Spinal cord (tissue), 10 donors: Measurements from ENCODE around the gene PHKB. TPM values are rescaled to one million over a fixed set of nuclear protein-coding genes. Genes with fewer than 3 reads are reported as not detected.

Experiments
- DNase-seq, 6 donors: peaks; one replicate each; pipeline versions ENCODE4 v3.0.0 to v3.0.0-alpha.2; 2013 to 2015; ENCODE audit warnings: low spot score in 6 of 6, low read depth in 4 of 6
- H3K27ac ChIP-seq: one replicate; pipeline ENCODE4 v1.5.1; 2013; ENCODE audit warnings: low read depth, low read length, control low read depth
- H3K27me3 ChIP-seq: one replicate; pipeline ENCODE4 v1.6.1; 2013; ENCODE audit warnings: low read length; ENCODE audit not compliant: control insufficient read depth, insufficient read depth
- H3K36me3 ChIP-seq: one replicate; pipeline ENCODE4 v1.6.1; 2013; ENCODE audit warnings: low read length; ENCODE audit not compliant: control insufficient read depth, insufficient read depth
- H3K4me1 ChIP-seq: one replicate; pipeline ENCODE4 v1.6.1; 2013; ENCODE audit warnings: low read length; ENCODE audit not compliant: control insufficient read depth, insufficient read depth
- H3K4me3 ChIP-seq: one replicate; pipeline ENCODE4 v1.5.1; 2013; ENCODE audit warnings: low read depth, low read length, control low read depth
- H3K9me3 ChIP-seq: one replicate; pipeline ENCODE4 v1.6.1; 2013; ENCODE audit warnings: low read length; ENCODE audit not compliant: control insufficient read depth, insufficient read depth
- WGBS: methylation state at CpG from one replicate; pipeline ENCODE4 v1.1.5; 2013; ENCODE audit warnings: missing lambda C conversion rate; ENCODE audit not compliant: insufficient coverage; 5-methylcytosine and 5-hydroxymethylcytosine counted together
- polyA plus RNA-seq, 2 donors: library from polyadenylated mRNA; unstranded; fragments of 120-200 nt; gene quantifications; one replicate each; pipeline ENCODE4 v1.2.1, GENCODE V29; 2013; ENCODE audit not compliant: insufficient read length in 2 of 2
- total RNA-seq, 2 donors: library from RNA; depleted of rRNA in 1 of 2; stranded (reverse); fragments of 120-200 nt in 1 of 2; fragments of >200 nt in 1 of 2; gene quantifications; one replicate each; pipeline versions ENCODE4 v1.2.3 to v1.2.4, GENCODE V29; 2013 to 2014
- donor health status: healthy.

Gene PHKB
- total and polyA plus RNA-seq, 4 donors = 78.5 to 141 (median 85.6) TPM

GRCh38 chr16:47499080-47499699, 38.1 kb downstream of the PHKB start:
- Histone ChIP-seq H3K4me1 (no peaks in the 10 kb centered on the region), H3K27ac (no peak overlapping the region), H3K9me3 (no peaks in the 10 kb centered on the region), H3K4me3 (no peak overlapping the region), H3K36me3 (peaks cover 15% of the 10 kb centered on the region), H3K27me3 (no peaks in the 10 kb centered on the region)
- DNase-seq = no peak
- no CpG with 5 or more reads among the region's 2 CpGs for WGBS

- H3K36me3 ChIP-seq = peaks cover 18% of the 10 kb centered on the region
- H3K27ac ChIP-seq = no peak overlapping the region
- H3K4me1 ChIP-seq = no peaks in the 10 kb centered on the region
- H3K4me3 ChIP-seq = no peak overlapping the region
- H3K9me3 ChIP-seq = no peaks in the 10 kb centered on the region
- DNase-seq = no peak
- H3K27me3 ChIP-seq = no peaks in the 10 kb centered on the region
- 83% methylated on average over 5 of the region's 9 CpGs for WGBS
These were observed 38.7 kb downstream of the PHKB start for GRCh38 chr16:47499700-47500264.

GRCh38 chr16:47503936-47504335, 42.8 kb downstream of the PHKB start:
- Histone ChIP-seq H3K27me3 (no peaks in the 10 kb centered on the region), H3K4me3 (no peak overlapping the region), H3K36me3 (peaks cover 21% of the 10 kb centered on the region), H3K4me1 (no peaks in the 10 kb centered on the region), H3K27ac (no peak overlapping the region), H3K9me3 (no peaks in the 10 kb centered on the region)
- DNase-seq = no peak
- WGBS = no CpG with 5 or more reads among the region's 1 CpG

GRCh38 chr16:47504599-47504998, 43.5 kb downstream of the PHKB start:
- no peaks in the 10 kb centered on the region for H3K9me3 ChIP-seq
- DNase-seq = no peak
- no peak overlapping the region for H3K4me3 ChIP-seq
- WGBS = 97% methylated on average over 6 of the region's 7 CpGs
- peaks cover 19% of the 10 kb centered on the region for H3K36me3 ChIP-seq
- no peaks in the 10 kb centered on the region for H3K27me3 ChIP-seq
- H3K4me1 ChIP-seq = no peaks in the 10 kb centered on the region
- no peak overlapping the region for H3K27ac ChIP-seq

- Histone ChIP-seq H3K36me3 (peaks cover 14% of the 10 kb centered on the region), H3K9me3 (no peaks in the 10 kb centered on the region), H3K4me3 (no peak overlapping the region), H3K4me1 (no peaks in the 10 kb centered on the region), H3K27ac (no peak overlapping the region), H3K27me3 (no peaks in the 10 kb centered on the region)
- WGBS = no CpG with 5 or more reads among the region's 2 CpGs
- no peak for DNase-seq
These were observed 45.7 kb downstream of the PHKB start for GRCh38 chr16:47506800-47507199.

- H3K27me3 ChIP-seq = no peaks in the 10 kb centered on the region
- no CpG with 5 or more reads among the region's 1 CpG for WGBS
- H3K27ac ChIP-seq = no peak overlapping the region
- no peaks in the 10 kb centered on the region for H3K4me1 ChIP-seq
- DNase-seq = peak in 1 of 6 donors; percentile 8
- no peaks in the 10 kb centered on the region for H3K9me3 ChIP-seq
- H3K4me3 ChIP-seq = no peak overlapping the region
- peaks cover 16% of the 10 kb centered on the region for H3K36me3 ChIP-seq
These were observed 46.6 kb downstream of the PHKB start for GRCh38 chr16:47507701-47508100.

- Histone ChIP-seq H3K36me3 (peaks cover 14% of the 10 kb centered on the region), H3K4me1 (no peaks in the 10 kb centered on the region), H3K4me3 (no peak overlapping the region), H3K27ac (no peak overlapping the region), H3K9me3 (no peaks in the 10 kb centered on the region), H3K27me3 (no peaks in the 10 kb centered on the region)
- 100% methylated on average over 3 of the region's 4 CpGs for WGBS
- DNase-seq = no peak
These were observed 50.8 kb downstream of the PHKB start for GRCh38 chr16:47511882-47512281.

- Histone ChIP-seq H3K9me3 (no peaks in the 10 kb centered on the region), H3K4me1 (no peaks in the 10 kb centered on the region), H3K36me3 (peaks cover 13% of the 10 kb centered on the region)
These were observed 57.9 kb downstream of the PHKB start for GRCh38 chr16:47519037-47519436.

GRCh38 chr16:47519546-47519945, 58.4 kb downstream of the PHKB start:
- no peak overlapping the region for H3K4me3 ChIP-seq
- no peak for DNase-seq
- 40% methylated on average over 1 of the region's 3 CpGs for WGBS
- no peaks in the 10 kb centered on the region for H3K27me3 ChIP-seq
- H3K9me3 ChIP-seq = no peaks in the 10 kb centered on the region
- H3K27ac ChIP-seq = no peak overlapping the region
- no peaks in the 10 kb centered on the region for H3K4me1 ChIP-seq
- peaks cover 10% of the 10 kb centered on the region for H3K36me3 ChIP-seq

More at GRCh38 chr16:47519037-47519436, 57.9 kb downstream of the PHKB start:
- DNase-seq = no peak
- H3K27ac ChIP-seq = no peak overlapping the region
- no peak overlapping the region for H3K4me3 ChIP-seq
- no peaks in the 10 kb centered on the region for H3K27me3 ChIP-seq

- Histone ChIP-seq H3K36me3 (peaks cover 10% of the 10 kb centered on the region), H3K27me3 (no peaks in the 10 kb centered on the region), H3K4me3 (no peak overlapping the region), H3K27ac (no peak overlapping the region), H3K9me3 (no peaks in the 10 kb centered on the region), H3K4me1 (no peaks in the 10 kb centered on the region)
- no CpG with 5 or more reads among the region's 2 CpGs for WGBS
- DNase-seq = no peak
These were observed 59.0 kb downstream of the PHKB start for GRCh38 chr16:47519996-47520679.
